Mesodermal cell (in vitro differentiated cells): ENCODE measurements around the gene SDCBP2.

Experiments
- H3K27ac ChIP-seq: 2 replicates; pipeline ENCODE4 v1.7.0; 2013; ENCODE audit warnings: mild to moderate bottlenecking, low read depth, low read length, moderate library complexity; ENCODE audit not compliant: severe bottlenecking
- H3K36me3 ChIP-seq: 2 replicates; pipeline ENCODE4 v1.7.1; 2013; ENCODE audit warnings: mild to moderate bottlenecking, low read length, moderate library complexity; ENCODE audit not compliant: control insufficient read depth, insufficient read depth
- H3K4me1 ChIP-seq: one replicate; pipeline ENCODE4 v1.7.1; 2013; ENCODE audit warnings: mild to moderate bottlenecking, low read length; ENCODE audit not compliant: insufficient read depth, control insufficient read depth, poor library complexity, severe bottlenecking
- H3K4me3 ChIP-seq: 2 replicates; pipeline ENCODE4 v1.7.0; 2013; ENCODE audit warnings: low read length, control low read depth, mild to moderate bottlenecking; ENCODE audit not compliant: insufficient read depth, poor library complexity, severe bottlenecking; ENCODE audit errors: extremely low read depth
- H3K9me3 ChIP-seq: 2 replicates; pipeline ENCODE4 v1.7.1; 2013; ENCODE audit warnings: mild to moderate bottlenecking, low read length, moderate library complexity; ENCODE audit not compliant: control insufficient read depth
- WGBS, 2 experiments: methylation state at CpG; one replicate each; pipeline ENCODE4 v1.1.5; 2013; ENCODE audit warnings: missing lambda C conversion rate in 2 of 2; ENCODE audit not compliant: insufficient coverage in 2 of 2; 5-methylcytosine and 5-hydroxymethylcytosine counted together

SDCBP2 gene

DNA sequence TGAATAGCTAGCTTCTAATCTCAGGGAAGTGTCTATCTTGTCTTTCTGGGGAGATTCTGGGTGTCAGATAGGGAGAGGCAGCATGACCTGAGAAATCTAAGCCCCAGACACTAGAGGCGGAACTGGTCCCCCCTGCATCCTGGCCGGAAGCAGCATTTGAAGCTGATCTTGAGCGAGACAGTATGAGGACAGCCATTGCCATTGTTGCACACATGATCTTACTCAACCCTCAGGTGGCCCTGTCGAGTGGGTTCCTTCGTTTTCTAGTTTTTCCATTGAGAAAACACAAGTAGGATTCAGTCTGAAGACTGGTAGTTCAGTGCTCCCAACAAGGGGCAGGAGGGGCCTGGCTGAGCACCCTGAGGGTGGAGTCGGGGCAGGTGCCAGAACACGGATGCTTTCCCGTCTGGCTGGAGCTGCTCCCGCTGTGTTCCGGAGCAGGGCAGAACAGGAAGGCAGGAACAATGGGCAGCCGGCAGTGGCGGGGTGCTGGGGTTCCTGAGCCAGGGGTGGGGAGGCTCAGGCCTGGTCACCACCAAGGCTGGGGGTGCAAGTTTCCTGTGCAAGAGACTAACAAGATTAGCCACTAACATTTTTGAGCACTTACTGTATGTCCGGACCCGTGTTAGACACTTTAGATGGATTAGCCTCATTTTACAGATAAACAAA, 7.9 kb upstream of the SDCBP2 start:
- WGBS, 2 experiments: 82 to 84% methylated on average over 8 to 10 of the region's 14 CpGs
- Histone ChIP-seq H3K36me3 (peaks cover 27% of the 10 kb centered on the region), H3K4me1 (peaks cover 7% of the 10 kb centered on the region), H3K9me3 (no peaks in the 10 kb centered on the region), H3K4me3 (no peak overlapping the region), H3K27ac (no peak overlapping the region)

DNA sequence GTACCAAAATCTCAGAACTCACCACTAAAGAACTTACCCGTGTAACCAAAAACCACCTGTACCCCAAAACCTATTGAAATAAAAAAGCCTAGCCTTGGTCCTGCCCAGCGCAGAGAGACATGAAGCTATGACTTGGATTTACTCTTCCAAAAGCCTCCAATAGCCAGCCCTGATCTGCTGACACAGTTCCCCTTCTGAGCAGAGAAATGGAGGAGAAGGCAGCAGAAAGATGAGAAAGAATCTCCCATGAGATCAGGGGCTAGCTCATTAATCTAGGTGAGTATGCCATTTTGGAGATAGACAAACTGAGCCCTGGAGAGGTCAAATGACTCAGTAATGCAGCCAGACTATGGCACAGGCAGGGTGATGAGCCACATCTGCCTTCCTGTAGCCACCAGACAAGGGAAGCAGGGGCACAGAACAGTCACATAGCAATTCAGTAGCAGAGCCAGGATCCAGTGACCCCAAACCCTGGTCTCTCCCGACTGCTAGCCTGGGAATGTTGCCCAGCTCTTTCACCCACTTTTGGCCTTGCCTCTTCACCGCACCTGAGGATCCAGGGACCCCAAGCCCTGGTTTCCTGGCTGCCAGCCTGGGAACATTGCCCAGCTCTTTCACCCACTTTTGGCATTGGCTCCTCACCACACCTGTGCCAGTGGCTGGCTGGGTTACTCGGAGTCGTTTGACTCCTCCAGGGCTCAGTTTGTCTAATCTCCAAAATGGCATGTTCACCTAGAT, 7.2 kb upstream of the SDCBP2 start:
- Histone ChIP-seq H3K4me1 (peaks cover 3% of the 10 kb centered on the region), H3K36me3 (peaks cover 30% of the 10 kb centered on the region), H3K4me3 (no peak overlapping the region), H3K27ac (no peak overlapping the region), H3K9me3 (no peaks in the 10 kb centered on the region)
- 100% methylated on average over 3 of the region's 6 CpGs for WGBS, 2 experiments

DNA sequence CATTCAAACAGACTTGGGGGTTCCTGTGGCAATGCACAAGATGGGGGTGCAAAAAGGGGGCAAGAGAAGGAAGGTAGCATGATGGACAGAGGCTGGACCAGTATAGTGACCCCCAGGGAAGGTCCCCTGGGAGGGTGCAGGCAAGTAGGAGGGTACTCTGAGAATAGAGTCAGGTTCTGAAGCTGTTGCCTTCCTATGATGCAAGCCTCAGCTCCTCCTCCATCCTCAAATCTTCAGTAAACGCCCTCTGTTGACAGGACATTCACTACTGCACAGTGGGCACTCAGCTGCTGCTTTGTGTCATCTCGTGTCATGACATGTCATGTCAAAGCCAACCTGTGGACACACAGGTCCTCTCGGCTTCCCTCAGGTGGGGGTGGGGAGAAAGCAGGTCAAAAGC, 5.8 kb upstream of the SDCBP2 start:
- H3K36me3 ChIP-seq: peaks cover 37% of the 10 kb centered on the region
- WGBS, 2 experiments: 41 to 71% methylated on average over 2 to 3 of the region's 3 CpGs
- no peaks in the 10 kb centered on the region for H3K9me3 ChIP-seq
- H3K27ac ChIP-seq: no peak overlapping the region
- peaks cover 3% of the 10 kb centered on the region for H3K4me1 ChIP-seq
- no peak overlapping the region for H3K4me3 ChIP-seq

DNA sequence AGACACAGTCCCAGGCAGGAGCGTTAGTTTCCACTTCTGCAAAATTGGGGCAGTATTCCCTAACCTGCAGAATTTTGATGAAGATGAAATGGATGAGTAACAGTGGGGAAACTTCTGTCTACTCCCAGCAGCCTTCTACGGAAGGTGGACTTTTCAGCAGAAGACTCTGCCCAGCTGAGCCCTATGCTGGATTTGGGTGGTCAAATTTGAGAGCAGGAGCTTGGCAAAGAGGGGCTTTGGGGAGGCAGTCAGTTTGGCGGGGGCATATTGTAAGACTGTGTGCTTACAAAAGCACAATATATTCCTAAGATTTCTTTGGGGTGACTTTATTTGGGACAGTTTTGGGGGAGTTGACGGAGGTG, 5.4 kb upstream of the SDCBP2 start:
- peaks cover 3% of the 10 kb centered on the region for H3K4me1 ChIP-seq
- H3K36me3 ChIP-seq: peaks cover 39% of the 10 kb centered on the region
- H3K4me3 ChIP-seq: no peak overlapping the region
- H3K9me3 ChIP-seq: no peaks in the 10 kb centered on the region
- H3K27ac ChIP-seq: no peak overlapping the region
- 100% methylated on average over 1 to 2 of the region's 4 CpGs for WGBS, 2 experiments

DNA sequence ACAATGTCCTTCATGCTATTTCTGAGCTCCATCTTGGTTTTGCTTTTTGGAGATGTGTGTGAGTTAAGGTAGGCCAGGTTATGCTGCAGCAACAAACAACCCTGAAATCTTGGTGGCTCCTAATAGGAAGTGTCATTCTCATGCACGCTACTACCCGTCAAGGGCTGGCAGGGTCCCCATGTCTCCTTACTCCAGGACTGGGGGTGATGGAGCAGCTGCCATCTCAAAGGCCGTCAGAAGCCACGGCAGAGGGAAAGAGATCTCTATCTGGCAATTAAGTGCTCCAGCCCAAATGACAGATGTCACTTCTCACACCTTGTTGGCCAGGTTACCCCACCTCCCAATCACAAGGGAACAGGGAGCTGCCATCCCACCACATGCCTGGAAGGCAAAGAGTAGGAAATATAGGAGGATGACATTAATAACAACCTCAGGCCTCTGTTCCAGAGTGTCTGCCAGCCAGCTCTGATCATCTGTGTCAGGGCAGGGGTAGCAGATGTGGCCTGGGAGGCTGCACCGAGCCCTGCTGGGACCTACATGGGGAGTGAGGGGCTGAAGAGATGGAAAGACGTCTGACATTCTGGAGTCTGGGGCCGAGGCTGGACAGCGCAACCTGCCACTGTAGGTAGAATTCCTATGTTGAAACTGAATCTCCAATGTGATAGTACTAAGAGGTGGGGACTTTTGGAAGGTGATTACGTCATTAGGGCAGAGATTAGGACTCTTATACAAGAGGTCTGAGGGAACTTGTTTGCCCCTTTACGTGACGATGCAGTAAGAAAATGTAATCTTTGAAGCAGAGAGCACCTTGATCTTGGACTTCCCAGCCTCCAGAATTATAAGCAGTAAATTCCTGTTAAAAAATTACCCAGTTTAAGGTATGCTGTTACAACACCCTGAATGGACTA, 4.8 kb upstream of the SDCBP2 start:
- Histone ChIP-seq H3K4me3 (no peak overlapping the region), H3K9me3 (no peaks in the 10 kb centered on the region), H3K27ac (no peak overlapping the region), H3K36me3 (peaks cover 45% of the 10 kb centered on the region), H3K4me1 (peaks cover 2% of the 10 kb centered on the region)
- 93 to 98% methylated on average over 9 of the region's 11 CpGs for WGBS, 2 experiments

DNA sequence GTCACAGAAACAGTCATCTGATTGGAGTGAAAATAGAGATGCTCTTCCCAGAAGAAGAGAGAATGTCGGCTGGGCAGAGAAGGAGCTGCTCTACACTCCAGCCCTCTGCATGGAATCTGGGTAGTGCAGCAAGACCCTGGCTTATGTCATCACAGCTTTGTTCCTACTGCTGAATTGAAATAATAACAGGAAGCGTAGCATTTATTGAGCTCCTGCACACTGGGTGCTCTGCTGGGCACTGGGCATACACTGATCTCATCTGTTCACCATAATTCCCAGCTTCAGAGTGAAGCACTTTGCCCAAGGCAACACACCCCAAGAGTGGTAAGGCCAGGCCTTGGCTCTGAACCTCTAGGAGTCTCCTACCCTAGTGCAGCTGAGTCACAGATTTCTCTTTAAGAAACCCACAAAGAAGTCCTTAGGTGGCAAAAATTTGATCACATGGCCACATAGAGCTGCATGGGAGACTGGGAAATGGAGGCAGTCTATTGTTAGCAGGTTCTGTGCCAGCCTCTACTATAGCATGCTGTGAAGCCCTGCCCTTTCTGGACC, 3.9 kb upstream of the SDCBP2 start:
- Histone ChIP-seq H3K4me3 (no peak overlapping the region), H3K4me1 (peaks cover 8% of the 10 kb centered on the region), H3K27ac (no peak overlapping the region), H3K36me3 (peaks cover 49% of the 10 kb centered on the region), H3K9me3 (no peaks in the 10 kb centered on the region)
- 95 to 96% methylated on average over 2 of the region's 2 CpGs for WGBS, 2 experiments

DNA sequence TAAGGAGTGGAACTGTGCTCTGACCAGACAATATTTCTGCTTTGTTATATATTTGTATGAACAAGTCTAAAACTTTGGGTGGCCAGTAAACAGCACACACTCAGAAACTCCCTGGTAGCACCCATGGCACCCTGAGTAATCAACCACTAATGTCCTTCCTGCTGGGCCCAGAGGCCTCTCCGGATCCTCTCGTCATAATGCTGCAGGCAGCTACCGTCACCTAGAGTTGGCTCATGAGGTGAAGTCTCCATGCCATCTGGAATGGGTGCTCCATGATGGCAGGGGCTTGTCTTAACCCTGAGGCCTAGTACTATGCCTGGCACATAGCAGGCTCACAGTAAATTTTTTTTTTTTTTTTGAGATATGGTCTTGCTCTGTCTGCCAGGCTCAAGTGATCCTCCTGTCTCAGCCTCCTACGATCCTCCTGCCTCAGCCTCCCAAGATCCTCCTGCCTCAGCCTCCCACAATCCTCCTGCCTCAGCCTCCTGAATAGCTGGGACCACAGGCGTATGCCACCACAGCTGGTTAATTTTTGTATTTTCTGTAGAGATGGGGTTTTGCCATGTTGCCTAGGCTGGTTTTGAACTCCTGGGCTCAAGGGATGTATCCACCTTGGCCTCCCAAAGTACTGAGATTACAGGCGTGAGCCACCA, 3.0 kb upstream of the SDCBP2 start:
- Histone ChIP-seq H3K4me1 (peaks cover 15% of the 10 kb centered on the region), H3K4me3 (no peak overlapping the region), H3K9me3 (no peaks in the 10 kb centered on the region), H3K36me3 (peaks cover 49% of the 10 kb centered on the region), H3K27ac (no peak overlapping the region)
- 93 to 100% methylated on average over 3 to 4 of the region's 6 CpGs for WGBS, 2 experiments

DNA sequence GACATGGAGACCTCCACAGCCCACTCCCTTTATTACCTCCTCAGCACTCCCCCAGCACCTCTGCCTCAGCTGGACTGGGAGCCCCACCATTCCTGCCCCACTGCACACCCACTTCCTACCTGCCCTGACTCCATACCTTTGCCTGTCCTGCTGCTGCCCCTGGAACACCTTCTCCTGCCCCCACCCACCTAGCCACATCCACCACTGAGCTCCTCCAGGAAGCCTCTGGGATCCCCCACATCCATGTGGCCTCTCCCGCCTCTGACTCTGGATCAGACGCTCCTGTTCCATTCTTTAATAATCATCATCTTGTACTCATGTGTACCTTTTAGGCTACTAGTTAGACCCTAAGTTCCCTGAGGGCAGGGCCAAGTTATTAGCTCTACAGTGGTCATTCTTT, 2.2 kb upstream of the SDCBP2 start:
- Histone ChIP-seq H3K9me3 (no peaks in the 10 kb centered on the region), H3K4me3 (no peak overlapping the region), H3K27ac (no peak overlapping the region), H3K4me1 (peaks cover 23% of the 10 kb centered on the region), H3K36me3 (peaks cover 49% of the 10 kb centered on the region)
- 79 to 92% methylated on average over 2 of the region's 2 CpGs for WGBS, 2 experiments

DNA sequence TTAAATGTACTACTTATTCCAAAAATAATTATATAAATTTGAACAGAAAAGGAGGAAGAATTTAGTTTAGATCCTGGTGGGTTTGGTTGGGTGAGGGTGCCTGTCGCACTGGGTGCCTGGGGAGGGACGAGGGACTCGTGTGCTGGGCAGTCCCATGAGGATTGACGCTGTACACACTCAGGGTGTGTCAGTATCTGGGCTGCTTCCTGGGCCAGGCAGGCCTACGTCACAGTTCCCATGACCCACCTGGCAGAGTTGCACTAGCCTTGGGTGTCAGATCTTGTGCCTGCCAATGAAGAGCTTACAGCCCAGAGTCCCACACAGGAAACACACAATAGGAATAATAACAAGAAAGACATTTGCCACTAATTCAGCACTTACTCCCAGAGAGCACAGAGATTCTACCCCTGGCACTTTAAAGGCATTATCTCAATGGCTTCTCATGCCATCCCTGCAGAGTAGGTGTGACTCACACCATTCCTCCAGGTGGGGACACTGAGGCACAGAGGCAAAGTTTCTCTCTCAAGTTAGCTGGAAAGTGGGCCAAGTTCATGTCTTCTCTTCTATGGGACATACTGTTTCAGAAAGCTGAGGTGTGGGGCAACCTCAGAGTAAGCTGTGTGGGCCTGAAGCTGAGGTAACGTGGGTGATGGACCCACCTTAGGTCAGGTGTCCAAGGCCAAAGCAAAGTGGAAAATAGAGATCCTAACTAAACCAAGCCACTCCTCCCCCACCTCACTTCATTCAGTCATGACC, 1.3 kb upstream of the SDCBP2 start:
- Histone ChIP-seq H3K9me3 (no peaks in the 10 kb centered on the region), H3K27ac (no peak overlapping the region), H3K4me1 (peaks cover 24% of the 10 kb centered on the region), H3K4me3 (no peak overlapping the region), H3K36me3 (peaks cover 49% of the 10 kb centered on the region)
- WGBS, 2 experiments: 91 to 100% methylated on average over 3 to 5 of the region's 6 CpGs
